ENCODE data around the gene PGP.
"Not testable (repeated sequence)": the region's sequence is repeated elsewhere in the genome, so short reads cannot be mapped to it uniquely, and the experiment has no call there.

PGP gene

GRCh38 chr16:2213817-2214718, 572 bp downstream of the PGP start:
- no peak for DNase-seq

- DNase-seq, result no peak
Observed at GRCh38 chr16:2212362-2213324, 2.0 kb downstream of the PGP start.

- no peak for DNase-seq
Observed at GRCh38 chr16:2211923-2212347, 2.7 kb downstream of the PGP start.

- DNase-seq, result no peak
Observed at GRCh38 chr16:2210386-2211365, 4.0 kb downstream of the PGP start, which contains the start of gene BRICD5. Gene BRICD5 (minus strand): TSS chr16:2210863. CDS start chr16:2210833, 30 bp downstream.

- no peak for DNase-seq
Observed at GRCh38 chr16:2210009-2210332, 4.7 kb downstream of the PGP start.

- no peak for DNase-seq
Observed at GRCh38 chr16:2209258-2210008, 5.2 kb downstream of the PGP start.

- no peak for DNase-seq
Observed at GRCh38 chr16:2208772-2209171, 5.9 kb downstream of the PGP start.

GRCh38 chr16:2208308-2208707, 6.3 kb downstream of the PGP start:
- DNase-seq, result no peak

- DNase-seq, result no peak
Observed at GRCh38 chr16:2207872-2208271, 6.8 kb downstream of the PGP start.

GRCh38 chr16:2206780-2207433, 7.7 kb downstream of the PGP start:
- DNase-seq, result no peak

- no peak for DNase-seq
Observed at GRCh38 chr16:2206420-2206779, 8.2 kb downstream of the PGP start.

- DNase-seq, result no peak
Observed at GRCh38 chr16:2205967-2206313, 8.7 kb downstream of the PGP start.

GRCh38 chr16:2205104-2205966, 9.3 kb downstream of the PGP start, which contains the start of gene MLST8:
Gene MLST8 (plus strand): TSS chr16:2205454. CDS start chr16:2206086, 632 bp downstream.
- DNase-seq, result no peak

GRCh38 chr16:2204416-2205103, 10.1 kb downstream of the PGP start:
- no peak for DNase-seq

- not testable (repeated sequence) for DNase-seq
Observed at GRCh38 chr16:2203119-2203688, 11.4 kb downstream of the PGP start.

- no peak for DNase-seq
Observed at GRCh38 chr16:2200313-2200712, 14.3 kb downstream of the PGP start.

- no peak for DNase-seq
Observed at GRCh38 chr16:2199621-2200139, 15.0 kb downstream of the PGP start.

- DNase-seq, result no peak
Observed at GRCh38 chr16:2199095-2199494, 15.5 kb downstream of the PGP start.

- DNase-seq, result no peak
Observed at GRCh38 chr16:2198283-2198682, 16.4 kb downstream of the PGP start.
